IMR-90 (cell line): ENCODE results near the gene SPTB. TPM values are rescaled to one million over a fixed set of nuclear protein-coding genes. Genes with fewer than 3 reads are reported as not detected.

Experiments used
- ATAC-seq: fragments of 200-7000 bp; cut with Tn5 transposase; 2 replicates; pipeline ENCODE4 v1.9.1; 2020; ENCODE audit warnings: low read depth, mild to moderate bottlenecking, moderate library complexity
- BruUV-seq: library from RNA; stranded (reverse); fragments of 400-500 nt; replicated peaks from 2 replicates; lab custom pipeline; 2021; lab: Mats Ljungman, UMichigan
- CTCF ChIA-PET: fragments of 300-600 bp; formaldehyde crosslinking; extraction: SDS; loops from one replicate; lab custom pipeline; 2021; ENCODE audit warnings: antibody characterized with exemption; lab: Yijun Ruan, JAX
- POLR2A ChIA-PET: fragments of 300-600 bp; sonication (Branson Sonifier 250); formaldehyde crosslinking; loops from one replicate; lab custom pipeline; 2022; ENCODE audit warnings: antibody characterized with exemption; ENCODE audit not compliant: unreplicated experiment; lab: Charles Lee
- DNase-seq: peaks from one replicate; pipeline ENCODE4 v3.0.0; 2013
- H2AFZ ChIP-seq: replicated peaks from 2 replicates; pipeline ENCODE3; 2013; ENCODE audit warnings: low read length, mild to moderate bottlenecking; ENCODE audit not compliant: poor library complexity
- H2AK5ac ChIP-seq: 2 replicates; pipeline ENCODE4 v1.6.1; 2013; ENCODE audit warnings: low read depth, low read length, inconsistent platforms
- H2AK9ac ChIP-seq: replicated peaks from 2 replicates; pipeline ENCODE3; 2013; ENCODE audit warnings: mild to moderate bottlenecking, low read depth, low read length, moderate library complexity; ENCODE audit not compliant: poor library complexity
- H2BK120ac ChIP-seq: 2 replicates; pipeline ENCODE4 v1.6.1; 2013; ENCODE audit warnings: low read depth, low read length, inconsistent platforms
- H2BK15ac ChIP-seq: 3 replicates; pipeline ENCODE4 v1.6.1; 2013; ENCODE audit warnings: low read depth, low read length, inconsistent platforms
- H2BK20ac ChIP-seq: 2 replicates; pipeline ENCODE4 v1.6.1; 2013; ENCODE audit warnings: low read depth, mild to moderate bottlenecking, inconsistent platforms, low read length, moderate library complexity
- H2BK5ac ChIP-seq: 2 replicates; pipeline ENCODE4 v1.6.1; 2013; ENCODE audit warnings: mild to moderate bottlenecking, low read depth, low read length, inconsistent platforms; ENCODE audit not compliant: poor library complexity, severe bottlenecking
- H3K14ac ChIP-seq: replicated peaks from 2 replicates; pipeline ENCODE4 v1.6.1; 2013; ENCODE audit warnings: low read depth, low read length, inconsistent platforms
- H3K18ac ChIP-seq: 2 replicates; pipeline ENCODE4 v1.6.1; 2013; ENCODE audit warnings: low read depth, low read length, control low read depth
- H3K23ac ChIP-seq: 2 replicates; pipeline ENCODE4 v1.6.1; 2013; ENCODE audit warnings: low read depth, low read length, inconsistent platforms
- H3K27ac ChIP-seq: 2 replicates; pipeline ENCODE4 v1.5.1; 2013; ENCODE audit warnings: mild to moderate bottlenecking, control low read depth, low read length; ENCODE audit not compliant: insufficient read depth
- H3K27me3 ChIP-seq: 2 replicates; pipeline ENCODE4 v1.6.1; 2013; ENCODE audit warnings: low read length; ENCODE audit not compliant: control insufficient read depth, insufficient read depth
- H3K36me3 ChIP-seq: 2 replicates; pipeline ENCODE4 v1.6.1; 2013; ENCODE audit warnings: low read length, mixed read lengths; ENCODE audit not compliant: control insufficient read depth, insufficient read depth
- H3K4ac ChIP-seq: 2 replicates; pipeline ENCODE4 v1.6.1; 2013; ENCODE audit warnings: low read depth, low read length, inconsistent platforms
- H3K4me1 ChIP-seq: 2 replicates; pipeline ENCODE4 v1.6.1; 2013; ENCODE audit warnings: low read length, mixed read lengths; ENCODE audit not compliant: control insufficient read depth, insufficient read depth
- H3K4me2 ChIP-seq: 2 replicates; pipeline ENCODE4 v1.6.1; 2013; ENCODE audit warnings: low read depth, mild to moderate bottlenecking, control low read depth, low read length, moderate library complexity
- H3K4me3 ChIP-seq: 2 replicates; pipeline ENCODE4 v1.5.1; 2013; ENCODE audit warnings: low read depth, mild to moderate bottlenecking, control low read depth, low read length, moderate library complexity; ENCODE audit not compliant: insufficient read depth
- H3K56ac ChIP-seq: 2 replicates; pipeline ENCODE4 v1.6.1; 2013; ENCODE audit warnings: low read length, inconsistent platforms; ENCODE audit not compliant: insufficient read depth; ENCODE audit errors: extremely low read depth
- H3K79me1 ChIP-seq, 2 experiments: 2 replicates each; pipeline ENCODE4 v1.6.1; 2013; ENCODE audit warnings: low read length in 2 of 2, inconsistent platforms in 1 of 2, low read depth in 1 of 2
- H3K9ac ChIP-seq: 2 replicates; pipeline ENCODE4 v1.6.1; 2013; ENCODE audit warnings: low read depth, low read length, control low read depth
- H3K9me1 ChIP-seq: 2 replicates; pipeline ENCODE4 v1.6.1; 2013; ENCODE audit warnings: low read length, inconsistent platforms; ENCODE audit not compliant: insufficient read depth
- H3K9me3 ChIP-seq: 2 replicates; pipeline ENCODE4 v1.6.1; 2013; ENCODE audit warnings: low read length; ENCODE audit not compliant: control insufficient read depth, insufficient read depth
- H4K20me1 ChIP-seq: 2 replicates; pipeline ENCODE4 v1.6.1; 2013; ENCODE audit warnings: low read length, inconsistent platforms; ENCODE audit not compliant: insufficient read depth
- H4K5ac ChIP-seq: 2 replicates; pipeline ENCODE4 v1.6.1; 2013; ENCODE audit warnings: mild to moderate bottlenecking, low read depth, low read length, control low read depth
- H4K8ac ChIP-seq, 2 experiments: 2 replicates each; pipeline ENCODE4 v1.6.1; 2013; ENCODE audit warnings: low read depth in 2 of 2, low read length in 2 of 2, control low read depth in 1 of 2, inconsistent platforms in 1 of 2
- H4K91ac ChIP-seq: 2 replicates; pipeline ENCODE4 v1.6.1; 2013; ENCODE audit warnings: low read depth, low read length, inconsistent platforms; ENCODE audit not compliant: insufficient read depth
- FOS ChIP-seq: fragments of 150-350 bp; IDR thresholded peaks from 2 replicates; pipeline ENCODE4 v1.6.1; 2016; ENCODE audit warnings: low read depth, low read length
- WGBS, 2 experiments: methylation state at CpG; one replicate each; pipeline versions ENCODE4 v1.1.5 to v1.1.7; 2013; ENCODE audit warnings: missing lambda C conversion rate in 2 of 2; ENCODE audit not compliant: insufficient read length in 1 of 2; ENCODE audit errors: extremely low coverage in 2 of 2; 5-methylcytosine and 5-hydroxymethylcytosine counted together
- dilution Hi-C: fragments of 300-500 bp; cut with HindIII; formaldehyde crosslinking; loops from one replicate; pipeline ENCODE4 v1.14.3; 2018; ENCODE audit warnings: low sequenced_read_pairs; ENCODE audit not compliant: unreplicated experiment
- in situ Hi-C: fragments of 300-500 bp; cut with MboI; formaldehyde crosslinking; loops from 3 replicates; pipeline ENCODE4 v1.14.3; 2019; ENCODE audit warnings: low sequenced_read_pairs, inconsistent platforms, mixed read lengths
- intact Hi-C: fragments of 100-400 bp; cut with micrococcal nuclease; formaldehyde crosslinking; loops from 2 replicates; pipeline ENCODE4 v1.10.0; 2022
- polyA plus RNA-seq, 3 experiments: library from polyadenylated mRNA; depleted of rRNA; stranded (reverse); fragments of >200 nt; gene quantifications; 2 replicates each; pipeline ENCODE4 v1.2.3, GENCODE V29; 2012; ENCODE audit warnings: low replicate concordance in 1 of 3
- total RNA-seq: library from RNA; depleted of rRNA; stranded (reverse); fragments of >200 nt; gene quantifications from 2 replicates; pipeline ENCODE4 v1.2.3, GENCODE V29; 2012

The SPTB gene
- total and polyA plus RNA-seq, 2 of the 4 experiments (the other 2 are of a cell fraction) = under 0.01 to 0.07 TPM

GRCh38 chr14:64737391-64738280 lies 142.1 kb downstream of the SPTB start:
- no peak for ATAC-seq
- Histone ChIP-seq H3K79me1 (no peaks in the 10 kb centered on the region), H4K91ac (no peak overlapping the region), H2BK15ac (no peak overlapping the region), H3K27ac (no peak overlapping the region), H2AFZ (no peak overlapping the region), H3K4ac (no peak overlapping the region), H3K9ac (no peak overlapping the region), H4K20me1 (no peaks in the 10 kb centered on the region), H3K56ac (no peak overlapping the region), H3K14ac (no peak overlapping the region), H3K9me3 (no peaks in the 10 kb centered on the region), H3K18ac (no peak overlapping the region), H3K23ac (no peak overlapping the region), H3K4me1 (no peaks in the 10 kb centered on the region), H3K27me3 (no peaks in the 10 kb centered on the region), H3K4me2 (no peak overlapping the region), H2AK9ac (no peak overlapping the region), H4K5ac (no peak overlapping the region), H3K4me3 (no peak overlapping the region), H2BK120ac (no peak overlapping the region), H2BK20ac (no peak overlapping the region), H3K36me3 (peaks cover 26% of the 10 kb centered on the region), H4K8ac (no peak overlapping the region), H2BK5ac (no peak overlapping the region), H3K9me1 (peaks cover 6% of the 10 kb centered on the region; the same call in 1 of the 2 replicates), H2AK5ac (no peak overlapping the region)
- WGBS, 2 experiments = 100% methylated on average over 1 of the region's 17 CpGs; no CpG with 5 or more reads in 1 of the 2 experiments
- in situ Hi-C loops = no loop called here
- CTCF ChIA-PET = interaction anchor here (1.5 kb wide), 1 partner anchor 20 kb away, joined by 5 read pairs; no protein-coding TSS in a partner anchor
- BruUV-seq = no TSS peak
- TF ChIP-seq FOS = no peak
- dilution Hi-C loops = no loop called here
- POLR2A ChIA-PET = interaction anchor here (0.6 kb wide), 1 partner anchor 232 kb away, joined by 4 read pairs; no protein-coding TSS in a partner anchor
- no peak for DNase-seq
- intact Hi-C loops = no loop called here
